GM12864 (cell line): ENCODE data around the gene GPC5.

ENCODE experiments used
- DNase-seq: peaks from one replicate; pipeline ENCODE4 v3.0.0-alpha.2; 2011; ENCODE audit warnings: low read depth
- H3K4me3 ChIP-seq: 2 replicates; pipeline ENCODE4 v1.5.1; 2011; ENCODE audit warnings: mild to moderate bottlenecking, low read depth, low read length, control low read depth
- CTCF ChIP-seq: IDR thresholded peaks from 2 replicates; pipeline ENCODE4 v1.5.1; 2011; ENCODE audit warnings: low read depth, mild to moderate bottlenecking, moderate library complexity, low read length, control low read depth, inconsistent platforms; ENCODE audit errors: missing control alignments

The GPC5 gene

DNA sequence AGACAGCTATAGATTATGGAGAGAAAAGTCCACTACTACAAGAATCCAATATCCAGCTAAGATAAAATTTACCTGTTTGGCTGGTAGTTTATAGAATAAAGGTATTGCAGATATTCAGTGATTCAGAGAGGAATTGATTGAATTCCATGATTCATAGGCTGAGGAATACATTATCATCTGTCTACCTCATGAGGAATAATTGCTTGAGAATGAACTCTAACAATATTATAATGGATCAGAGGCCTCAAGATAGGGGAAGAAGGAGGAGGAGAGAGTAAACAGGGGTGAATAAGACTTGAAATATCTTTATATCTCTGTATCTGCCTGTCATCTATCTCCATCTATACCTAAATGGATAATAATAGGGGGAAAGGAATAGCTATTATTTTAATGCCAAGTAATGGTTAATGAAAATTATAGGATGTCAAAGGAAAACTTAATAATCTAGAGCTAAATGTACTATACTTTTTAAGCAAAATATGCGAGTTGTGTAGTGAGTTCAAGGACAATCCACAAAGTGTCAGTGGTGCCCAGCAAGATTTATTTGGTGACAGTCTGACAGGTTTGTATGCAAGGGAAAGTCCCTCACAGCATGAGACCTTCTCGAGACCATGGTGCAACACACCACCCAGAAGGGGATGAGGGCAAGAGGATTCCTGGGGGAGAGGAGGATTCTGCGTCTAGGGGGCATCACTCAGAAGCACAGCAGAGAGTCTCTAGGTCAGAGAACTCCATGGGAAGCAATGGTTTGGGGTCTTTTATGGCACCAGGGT, 224.5 kb downstream of the GPC5 start:
- TF ChIP-seq CTCF: no peak
- DNase-seq: no peak
- H3K4me3 ChIP-seq: no peak overlapping the region

DNA sequence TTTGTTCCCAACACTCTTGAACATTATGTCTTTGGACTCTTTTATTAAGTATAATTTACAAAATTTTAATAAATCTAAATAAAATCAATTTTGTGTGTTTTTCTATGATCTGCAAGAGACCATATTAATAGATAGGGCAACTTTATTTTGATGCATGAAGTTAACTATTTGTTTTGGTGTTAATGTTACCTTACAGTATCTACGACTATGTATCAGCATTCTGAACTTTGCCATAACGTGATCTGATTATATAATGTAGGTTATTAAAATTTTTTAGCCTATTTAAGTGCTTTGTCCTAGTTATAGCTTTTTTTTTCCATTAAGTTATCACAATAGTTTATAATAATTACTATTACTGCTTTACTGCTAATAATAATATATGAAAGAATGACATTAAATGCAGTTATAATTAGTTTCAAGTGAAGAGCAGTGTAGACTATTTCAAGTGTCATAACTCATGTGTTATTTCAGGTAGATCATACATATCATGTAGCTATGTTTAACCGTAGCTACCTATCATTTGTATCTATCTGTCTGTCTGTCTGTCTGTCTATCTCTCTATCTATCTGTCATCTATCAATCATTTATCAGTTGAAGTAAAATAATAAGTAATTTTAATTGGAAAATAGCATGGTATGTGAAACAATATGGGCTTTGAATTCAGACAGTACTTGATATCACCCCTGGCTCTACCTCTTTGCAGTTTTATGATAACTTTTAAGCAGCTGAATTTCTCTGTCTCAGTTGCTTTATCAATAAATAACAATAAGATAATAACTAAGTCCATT, 229.7 kb downstream of the GPC5 start:
- H3K4me3 ChIP-seq: no peak overlapping the region
- DNase-seq: no peak
- TF ChIP-seq CTCF: no peak

DNA sequence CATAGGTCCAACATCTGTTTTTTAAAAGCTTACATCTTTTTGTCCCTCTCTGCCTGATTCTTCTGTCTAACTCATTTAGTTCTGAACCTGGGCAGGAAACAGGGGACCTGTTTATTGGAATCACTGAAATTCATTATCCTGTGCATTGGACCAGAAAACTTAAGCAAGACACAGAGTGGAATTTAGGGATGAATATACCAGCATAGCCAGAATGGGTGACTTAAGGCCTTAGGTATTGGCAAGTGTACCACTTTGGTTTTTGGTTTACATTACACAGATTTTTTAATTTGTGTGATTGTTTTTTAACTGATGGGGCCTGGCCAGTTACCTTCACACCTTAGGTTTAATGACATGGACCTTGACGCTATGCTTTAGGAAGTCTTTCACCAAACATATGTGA, 232.5 kb downstream of the GPC5 start:
- no peak overlapping the region for H3K4me3 ChIP-seq
- no peak for TF ChIP-seq CTCF
- no peak for DNase-seq

DNA sequence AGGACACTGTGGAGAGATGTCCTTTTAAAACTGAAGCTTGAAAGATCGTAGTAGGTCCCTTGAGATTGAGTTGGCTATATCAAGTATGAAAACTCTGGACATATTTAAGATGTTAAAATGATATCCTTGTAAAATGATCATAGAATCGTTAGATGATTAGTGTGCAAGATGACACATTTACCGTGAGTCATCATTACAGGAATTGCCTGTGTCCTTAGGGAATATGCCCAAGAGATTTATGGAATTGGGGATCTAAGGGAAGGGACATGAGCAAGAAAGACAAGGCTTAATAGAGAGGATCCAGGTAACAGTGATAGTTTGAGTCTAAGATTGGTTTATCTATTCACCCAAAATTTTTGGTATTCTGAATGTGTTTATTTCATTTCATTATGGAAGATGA, 233.7 kb downstream of the GPC5 start:
- no peak for DNase-seq
- H3K4me3 ChIP-seq: no peak overlapping the region
- no peak for TF ChIP-seq CTCF

GRCh38 chr13:91639330-91639729, 240.9 kb downstream of the GPC5 start:
- no peak for TF ChIP-seq CTCF
- H3K4me3 ChIP-seq: no peak overlapping the region
- no peak for DNase-seq

- no peak for TF ChIP-seq CTCF
- no peak for DNase-seq
- no peak overlapping the region for H3K4me3 ChIP-seq
Measured at GRCh38 chr13:91643394-91643793, 245.0 kb downstream of the GPC5 start.
